KMS-11 (cell line): ENCODE data around the gene STEAP1.
A peak's percentile ranks its signal among the peaks of the same experiment; 100 is the strongest.
"Not testable (repeated sequence)": the region's sequence is repeated elsewhere in the genome, so short reads cannot be mapped to it uniquely, and the experiment has no call there.

Source experiments
- H2AFZ ChIP-seq: fragments of 200-600 bp; sonication (generic); 2 replicates; pipeline ENCODE4 v1.6.1; 2016; ENCODE audit warnings: antibody characterized with exemption, mixed run types, low read depth
- H3K27ac ChIP-seq: fragments of 200-600 bp; sonication (generic); 2 replicates; pipeline ENCODE4 v1.6.1; 2016; ENCODE audit warnings: mild to moderate bottlenecking, mixed run types
- H3K27me3 ChIP-seq: fragments of 200-600 bp; sonication (generic); 2 replicates; pipeline ENCODE4 v1.6.1; 2017; ENCODE audit warnings: mild to moderate bottlenecking, low read depth, mixed run types, moderate library complexity; ENCODE audit not compliant: insufficient read depth
- H3K36me3 ChIP-seq: fragments of 200-600 bp; sonication (generic); 2 replicates; pipeline ENCODE4 v1.6.1; 2017; ENCODE audit warnings: mild to moderate bottlenecking, mixed run types; ENCODE audit not compliant: insufficient read depth
- H3K4me1 ChIP-seq: fragments of 200-600 bp; sonication (generic); 2 replicates; pipeline ENCODE4 v1.6.1; 2016; ENCODE audit warnings: mild to moderate bottlenecking, low read depth, mixed run types; ENCODE audit not compliant: poor library complexity, severe bottlenecking
- H3K4me2 ChIP-seq: fragments of 200-600 bp; sonication (generic); 2 replicates; pipeline ENCODE4 v1.7.0; 2016; ENCODE audit warnings: mild to moderate bottlenecking, mixed run types
- H3K4me3 ChIP-seq: fragments of 200-600 bp; sonication (generic); IDR thresholded peaks from 2 replicates; pipeline ENCODE4 v1.6.1; 2017; ENCODE audit warnings: low read depth, low read length, mixed read lengths; ENCODE audit not compliant: insufficient read depth
- H3K79me2 ChIP-seq: fragments of 200-600 bp; sonication (generic); 2 replicates; pipeline ENCODE4 v1.6.1; 2016; ENCODE audit warnings: low read depth, mixed run types; ENCODE audit not compliant: insufficient read depth
- H3K9ac ChIP-seq: fragments of 200-600 bp; sonication (generic); 2 replicates; pipeline ENCODE4 v1.6.1; 2016; ENCODE audit warnings: mild to moderate bottlenecking, mixed run types
- H4K20me1 ChIP-seq: fragments of 200-600 bp; sonication (generic); 2 replicates; pipeline ENCODE4 v1.6.1; 2016; ENCODE audit warnings: mild to moderate bottlenecking, mixed run types; ENCODE audit not compliant: insufficient read depth
- TF ChIP-seq, protein P1 (sequence below): fragments of 200-600 bp; sonication (generic); conservative IDR thresholded peaks from 2 replicates; pipeline ENCODE4 v1.6.1; 2017; ENCODE audit warnings: low read depth, mild to moderate bottlenecking, antibody characterized with exemption, low read length, moderate library complexity, mixed read lengths

The STEAP1 gene

GRCh38 chr7:90153943-90154771 lies at the start of gene STEAP1:
Gene STEAP1 (plus strand): TSS chr7:90154469. CDS start chr7:90159789, 5,320 bp downstream.
- H4K20me1 ChIP-seq, H3K79me2 ChIP-seq, H3K36me3 ChIP-seq, H3K4me3 ChIP-seq, H3K27ac ChIP-seq, H3K27me3 ChIP-seq: not testable (repeated sequence)
- peaks cover 31% of the 10 kb centered on the region for H3K4me1 ChIP-seq
- H3K9ac ChIP-seq: peak within 1 kb of the TSS; percentile 50
- peak within 1 kb of the TSS; percentile 100 for H2AFZ ChIP-seq
- TF ChIP-seq, protein P1, sequence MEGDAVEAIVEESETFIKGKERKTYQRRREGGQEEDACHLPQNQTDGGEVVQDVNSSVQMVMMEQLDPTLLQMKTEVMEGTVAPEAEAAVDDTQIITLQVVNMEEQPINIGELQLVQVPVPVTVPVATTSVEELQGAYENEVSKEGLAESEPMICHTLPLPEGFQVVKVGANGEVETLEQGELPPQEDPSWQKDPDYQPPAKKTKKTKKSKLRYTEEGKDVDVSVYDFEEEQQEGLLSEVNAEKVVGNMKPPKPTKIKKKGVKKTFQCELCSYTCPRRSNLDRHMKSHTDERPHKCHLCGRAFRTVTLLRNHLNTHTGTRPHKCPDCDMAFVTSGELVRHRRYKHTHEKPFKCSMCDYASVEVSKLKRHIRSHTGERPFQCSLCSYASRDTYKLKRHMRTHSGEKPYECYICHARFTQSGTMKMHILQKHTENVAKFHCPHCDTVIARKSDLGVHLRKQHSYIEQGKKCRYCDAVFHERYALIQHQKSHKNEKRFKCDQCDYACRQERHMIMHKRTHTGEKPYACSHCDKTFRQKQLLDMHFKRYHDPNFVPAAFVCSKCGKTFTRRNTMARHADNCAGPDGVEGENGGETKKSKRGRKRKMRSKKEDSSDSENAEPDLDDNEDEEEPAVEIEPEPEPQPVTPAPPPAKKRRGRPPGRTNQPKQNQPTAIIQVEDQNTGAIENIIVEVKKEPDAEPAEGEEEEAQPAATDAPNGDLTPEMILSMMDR: peak; percentile 66
- H3K4me2 ChIP-seq: peak within 1 kb of the TSS; percentile 91

GRCh38 chr7:90114972-90115371 lies 39.3 kb upstream of the STEAP1 start:
- not testable (repeated sequence) for H3K4me1 ChIP-seq, H3K27ac ChIP-seq, H3K4me3 ChIP-seq, H4K20me1 ChIP-seq, H2AFZ ChIP-seq, H3K9ac ChIP-seq, H3K79me2 ChIP-seq, H3K27me3 ChIP-seq, H3K4me2 ChIP-seq, H3K36me3 ChIP-seq
- TF ChIP-seq, protein P1: peak; percentile 47

DNA sequence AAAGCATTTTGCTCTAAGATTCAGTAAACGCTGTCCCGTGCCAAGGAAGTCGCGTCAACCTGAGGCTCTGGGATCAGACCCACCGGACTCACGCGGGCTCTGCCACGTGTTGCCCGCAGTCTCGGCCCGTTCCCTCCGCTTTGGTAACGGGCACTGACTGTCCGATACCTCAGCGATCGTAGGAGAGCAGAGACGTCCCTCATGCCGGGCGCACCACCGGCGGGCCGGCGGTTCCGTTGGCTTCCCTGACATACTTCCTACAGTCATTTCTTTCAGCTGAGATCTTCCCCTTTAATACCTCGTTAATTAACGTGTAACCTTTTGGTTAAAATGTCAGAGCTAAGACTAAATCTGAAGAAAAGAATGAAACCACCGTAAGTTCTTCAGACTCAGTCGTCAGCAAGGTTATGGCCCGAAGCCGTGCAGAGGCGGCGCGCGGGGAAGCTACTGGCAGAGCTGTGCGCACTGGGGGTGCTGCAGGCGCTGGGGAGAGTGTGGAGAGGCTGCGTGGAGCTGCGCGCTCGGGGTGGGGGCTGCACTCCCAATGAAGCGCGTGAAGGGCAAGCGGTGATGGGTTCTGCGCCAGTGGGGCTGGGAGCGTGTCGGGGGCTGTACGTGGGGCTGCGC lies 35.6 kb upstream of the STEAP1 start:
- H3K9ac ChIP-seq, H3K36me3 ChIP-seq, H2AFZ ChIP-seq, H3K79me2 ChIP-seq, H3K27me3 ChIP-seq, H3K4me1 ChIP-seq, H4K20me1 ChIP-seq, H3K4me2 ChIP-seq, H3K4me3 ChIP-seq, H3K27ac ChIP-seq: not testable (repeated sequence)

DNA sequence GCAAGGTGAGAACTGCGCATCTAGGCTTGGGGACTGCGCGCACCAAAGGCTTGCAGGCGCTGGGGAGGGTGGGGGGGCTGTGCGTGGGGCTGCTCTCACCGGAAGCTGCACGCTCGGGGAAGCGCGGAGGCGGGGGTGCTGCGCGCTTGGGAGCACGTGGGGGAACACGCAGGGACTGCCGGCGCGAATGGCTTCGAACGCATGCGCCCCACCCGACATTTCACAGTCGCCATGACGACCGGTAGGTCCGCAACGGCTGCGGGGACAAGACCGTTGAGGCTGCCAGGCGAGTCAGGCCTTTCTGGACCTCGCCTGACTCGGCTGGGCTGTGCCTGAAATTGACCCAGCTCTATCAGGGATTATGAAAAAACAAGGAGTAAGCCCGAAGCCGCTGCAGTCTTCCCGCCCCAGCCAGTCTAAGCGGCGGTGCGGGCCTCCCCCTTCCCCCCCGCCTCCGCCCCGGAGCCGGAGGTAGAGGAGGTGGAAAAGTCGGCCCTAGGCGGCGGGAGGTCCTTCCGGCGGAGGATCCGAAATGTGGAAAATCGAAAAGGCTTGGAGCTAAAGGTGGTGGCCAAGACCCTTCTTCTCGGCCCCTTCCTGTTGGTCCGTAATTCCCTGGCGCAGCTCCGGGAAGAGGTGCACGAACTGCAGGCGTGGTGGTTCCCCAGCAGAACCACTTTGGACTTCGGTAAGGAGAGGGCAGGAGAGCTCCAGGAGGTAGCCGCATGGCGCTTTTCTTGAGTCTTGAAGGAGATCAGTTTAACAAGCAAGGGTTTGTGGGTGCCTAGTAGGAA lies 34.9 kb upstream of the STEAP1 start:
- Histone ChIP-seq H4K20me1 (no peaks in the 10 kb centered on the region), H3K27ac (no peak overlapping the region), H3K4me3 (no peak overlapping the region), H3K79me2 (no peaks in the 10 kb centered on the region), H3K36me3 (no peaks in the 10 kb centered on the region), H3K9ac (no peak overlapping the region), H3K27me3 (no peaks in the 10 kb centered on the region), H2AFZ (no peak overlapping the region), H3K4me2 (no peak overlapping the region), H3K4me1 (no peaks in the 10 kb centered on the region)
- TF ChIP-seq, protein P1: no peak

- not testable (repeated sequence) for H3K79me2 ChIP-seq, H2AFZ ChIP-seq, H3K4me3 ChIP-seq, H3K9ac ChIP-seq, H3K4me2 ChIP-seq, H3K27me3 ChIP-seq, H4K20me1 ChIP-seq, H3K27ac ChIP-seq, H3K36me3 ChIP-seq, H3K4me1 ChIP-seq
Measured at GRCh38 chr7:90120205-90120604, 34.1 kb upstream of the STEAP1 start.

DNA sequence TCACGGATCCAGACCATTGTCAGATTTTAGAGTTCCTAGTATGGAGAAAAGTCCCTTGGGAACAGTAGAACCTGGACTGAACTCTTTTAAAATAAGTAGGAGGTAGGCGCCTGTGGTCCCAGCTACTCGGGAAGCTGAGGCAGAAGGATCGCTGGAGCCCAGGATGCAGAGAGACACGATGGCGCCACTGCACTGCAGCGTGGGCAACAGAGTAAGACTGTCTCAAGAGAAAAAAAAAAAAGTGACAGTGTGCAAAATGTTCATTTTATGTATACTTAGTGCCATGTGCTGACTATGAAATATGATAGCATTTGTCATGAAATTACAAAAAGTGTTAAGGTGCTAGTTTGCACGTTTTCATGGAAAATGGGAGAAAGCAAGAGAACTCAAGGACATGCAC lies 22.5 kb upstream of the STEAP1 start:
- H3K4me2 ChIP-seq, H3K79me2 ChIP-seq, H3K36me3 ChIP-seq, H2AFZ ChIP-seq, H4K20me1 ChIP-seq, H3K27ac ChIP-seq, H3K27me3 ChIP-seq, H3K9ac ChIP-seq, H3K4me3 ChIP-seq, H3K4me1 ChIP-seq: not testable (repeated sequence)

- not testable (repeated sequence) for H3K4me3 ChIP-seq, H2AFZ ChIP-seq, H3K79me2 ChIP-seq, H3K36me3 ChIP-seq, H3K4me2 ChIP-seq, H4K20me1 ChIP-seq, H3K9ac ChIP-seq, H3K27me3 ChIP-seq, H3K27ac ChIP-seq
- H3K4me1 ChIP-seq: peaks cover 12% of the 10 kb centered on the region
Measured at GRCh38 chr7:90147079-90147960, 6.9 kb upstream of the STEAP1 start.
